Spleen (tissue), 7 donors: ENCODE results near the gene EXOC6B.

Experiments
- CTCF ChIP-seq, 11 experiments: fragments of 200-600 bp in 7 of 11; fragments of 450-650 bp in 4 of 11; sonication (generic) in 4 of 11; IDR thresholded peaks in 8 of 11; conservative IDR thresholded peaks in 3 of 11; 1 replicate in 7 of 11; 2 replicates in 4 of 11; pipeline versions ENCODE4 v1.4.0 to v1.8.0; 2016 to 2021; ENCODE audit warnings: antibody characterized with exemption in 11 of 11, inconsistent platforms in 4 of 11, mild to moderate bottlenecking in 1 of 11
- POLR2AphosphoS5 ChIP-seq, 3 donors: sonication (generic); formaldehyde crosslinking; IDR thresholded peaks; one replicate each; pipeline ENCODE4 v1.5.1; 2017; ENCODE audit warnings: antibody characterized with exemption in 3 of 3
- donor health status: DM: no; HTN: no; CAD: no; lungs with moderate emphysema.
- donor health status: DM: no; HTN: no; CAD: no.
- donor health status: DM: no; HTN: no; CAD: no.

GRCh38 chr2:72526623-72527022, 299.2 kb downstream of the EXOC6B start:
- TF ChIP-seq POLR2AphosphoS5 (IDR thresholded peaks at IDR 0.05) (no peak), CTCF (IDR thresholded peaks at IDR 0.05 in 8 of 11, conservative IDR thresholded peaks at IDR 0.05 in 3 of 11) (no peak)
